Aorta (tissue), 5 donors: Measurements from ENCODE around the gene SURF4. TPM values are rescaled to one million over a fixed set of nuclear protein-coding genes. Genes with fewer than 3 reads are reported as not detected.
"Not testable (repeated sequence)": the region's sequence is repeated elsewhere in the genome, so short reads cannot be mapped to it uniquely, and the experiment has no call there.

Experiments used
- ATAC-seq: fragments of 200-7000 bp; cut with Tn5 transposase; one replicate; pipeline ENCODE4 v1.9.1; 2022; ENCODE audit warnings: moderate library complexity; ENCODE audit not compliant: low FRiP score
- DNase-seq, 2 donors: peaks; one replicate each; pipeline ENCODE4 v3.0.0-alpha.2; 2020
- H3K27ac ChIP-seq, 2 donors: one replicate each; pipeline ENCODE4 v1.5.1; 2013; ENCODE audit warnings: low read length in 2 of 2, mild to moderate bottlenecking in 2 of 2, moderate library complexity in 2 of 2, control low read depth in 1 of 2, inconsistent platforms in 1 of 2, low read depth in 1 of 2
- H3K27me3 ChIP-seq, 2 donors: one replicate each; pipeline ENCODE4 v1.6.1; 2013; ENCODE audit warnings: control low read depth in 1 of 2, low read length in 1 of 2, mild to moderate bottlenecking in 1 of 2, moderate library complexity in 1 of 2; ENCODE audit not compliant: insufficient read depth in 2 of 2, control insufficient read depth in 1 of 2
- H3K36me3 ChIP-seq, 2 donors: one replicate each; pipeline ENCODE4 v1.6.1; 2013; ENCODE audit warnings: control low read depth in 1 of 2, low read length in 1 of 2, mild to moderate bottlenecking in 1 of 2; ENCODE audit not compliant: insufficient read depth in 2 of 2, control insufficient read depth in 1 of 2
- H3K4me1 ChIP-seq, 2 donors: one replicate each; pipeline ENCODE4 v1.6.1; 2013; ENCODE audit warnings: low read length in 2 of 2, control low read depth in 1 of 2, mild to moderate bottlenecking in 1 of 2, moderate library complexity in 1 of 2; ENCODE audit not compliant: insufficient read depth in 2 of 2, control insufficient read depth in 1 of 2
- H3K4me3 ChIP-seq, 2 donors: one replicate each; pipeline ENCODE4 v1.5.1; 2013; ENCODE audit warnings: low read length in 2 of 2, control low read depth in 1 of 2, mild to moderate bottlenecking in 1 of 2
- H3K9me3 ChIP-seq: one replicate; pipeline ENCODE4 v1.6.1; 2013; ENCODE audit warnings: mild to moderate bottlenecking, low read length; ENCODE audit not compliant: control insufficient read depth
- WGBS, 2 donors: extraction: QIAGEN DNeasy Blood & Tissue Kit; methylation state at CpG; one replicate each; pipeline ENCODE4 v1.1.7; 2013; 5-methylcytosine and 5-hydroxymethylcytosine counted together
- intact Hi-C, 2 donors: fragments of 100-400 bp; cut with DNase I; formaldehyde crosslinking; loops; one replicate each; pipeline versions ENCODE4 v1.14.2 to v1.15.0; 2022
- polyA plus RNA-seq, 2 donors: library from polyadenylated mRNA; stranded (reverse); fragments of 200-250 nt; gene quantifications; one replicate each; pipeline ENCODE4 v1.2.3, GENCODE V29; 2013
- total RNA-seq, 2 donors: library from RNA; stranded (reverse); fragmentation: NEBNext Ultra II Directional; extraction: Animal tissue kit (Norgen Biotek cat#: 25700); gene quantifications; one replicate each; pipeline ENCODE4 v1.2.1, GENCODE V29; 2021
- donor health status: healthy with polysubstance abuse.
- donor health status: Bipolar disorder and iron deficiency.
- donor health status: DM: no; HTN: no; CAD: no.
- donor health status: DM: no; HTN: no; CAD: no.
- donor health status: DM: yes; HTN: yes; CAD: no.

Gene SURF4
- total and polyA plus RNA-seq, 4 donors: 42.3 to 123 (median 92.7) TPM

GRCh38 chr9:133341369-133342068 lies 34.3 kb downstream of the SURF4 start:
- Histone ChIP-seq H3K27ac (no peak overlapping the region), H3K4me1 (peaks cover 0 to 2% of the 10 kb centered on the region in 2 donors), H3K9me3 (no peaks in the 10 kb centered on the region), H3K4me3 (no peak overlapping the region), H3K27me3 (no peaks in the 10 kb centered on the region), H3K36me3 (no peaks in the 10 kb centered on the region)
- peak in 1 of 2 donors; percentile 88 for DNase-seq
- peak; percentile 34 for ATAC-seq
- intact Hi-C loops: loop anchor here in 1 of 2 donors (10.0 kb wide), 1 partner anchor 673 kb away; no protein-coding TSS in a partner anchor
- 84 to 90% methylated on average over 15 of the region's 15 CpGs for WGBS, 2 donors

- Histone ChIP-seq H3K36me3 (no peaks in the 10 kb centered on the region), H3K9me3 (no peaks in the 10 kb centered on the region), H3K27me3 (no peaks in the 10 kb centered on the region), H3K4me1 (no peaks in the 10 kb centered on the region), H3K27ac (no peak overlapping the region), H3K4me3 (no peak overlapping the region)
- WGBS, 2 donors: 79 to 83% methylated on average over 13 of the region's 13 CpGs
- DNase-seq (no peak), ATAC-seq (no peak)
- intact Hi-C loops: loop anchor here in 1 of 2 donors (10.0 kb wide), 1 partner anchor 674 kb away; no protein-coding TSS in a partner anchor
Measured at GRCh38 chr9:133340916-133341315, 34.9 kb downstream of the SURF4 start.

GRCh38 chr9:133340256-133340655 lies 35.6 kb downstream of the SURF4 start:
- Histone ChIP-seq H3K4me3 (no peak overlapping the region), H3K9me3 (no peaks in the 10 kb centered on the region), H3K36me3 (no peaks in the 10 kb centered on the region), H3K27ac (no peak overlapping the region), H3K4me1 (no peaks in the 10 kb centered on the region), H3K27me3 (no peaks in the 10 kb centered on the region)
- WGBS, 2 donors: 82 to 86% methylated on average over 3 of the region's 3 CpGs
- DNase-seq (peak in 1 of 2 donors; percentile 20), ATAC-seq (no peak)
- intact Hi-C loops: loop anchor here in 1 of 2 donors (10.0 kb wide), 1 partner anchor 675 kb away; no protein-coding TSS in a partner anchor

- Histone ChIP-seq H3K9me3 (no peaks in the 10 kb centered on the region), H3K27ac (no peak overlapping the region), H3K36me3 (no peaks in the 10 kb centered on the region), H3K4me1 (no peaks in the 10 kb centered on the region), H3K4me3 (no peak overlapping the region), H3K27me3 (no peaks in the 10 kb centered on the region)
- intact Hi-C loops: loop anchor here in 1 of 2 donors (5.0 to 10.0 kb wide), 2 partner anchors 38 to 675 kb away; partner anchors contain the start of genes STKLD1 and SURF4
- DNase-seq: no peak
- WGBS, 2 donors: 76 to 78% methylated on average over 5 of the region's 5 CpGs
- no peak for ATAC-seq
Measured at GRCh38 chr9:133339641-133340040, 36.2 kb downstream of the SURF4 start.

GRCh38 chr9:133335924-133336811 lies 39.7 kb downstream of the SURF4 start, which contains the start of gene SURF6:
Gene SURF6 (minus strand): TSS chr9:133336188. CDS start chr9:133336132, 56 bp downstream.
- H3K4me1 ChIP-seq: no peaks in the 10 kb centered on the region
- H3K27me3 ChIP-seq: no peaks in the 10 kb centered on the region
- no peaks in the 10 kb centered on the region for H3K9me3 ChIP-seq
- peaks cover 0 to 5% of the 10 kb centered on the region in 2 donors for H3K36me3 ChIP-seq
- peak within 1 kb of the TSS in 1 of 2 donors; percentile 31 for H3K27ac ChIP-seq
- peak within 1 kb of the TSS; percentile 51 to 72 for H3K4me3 ChIP-seq
- DNase-seq: peak; percentile 94 to 98
- WGBS, 2 donors: 1 to 3% methylated on average over 65 to 70 of the region's 70 CpGs
- ATAC-seq: peak; percentile 93
- intact Hi-C loops: loop anchor here in 1 of 2 donors (5.0 kb wide), 1 partner anchor 41 kb away; the partner anchor contains the start of genes STKLD1 and SURF4

- H3K27ac ChIP-seq, H3K36me3 ChIP-seq, H3K4me1 ChIP-seq, H3K9me3 ChIP-seq, H3K27me3 ChIP-seq, ATAC-seq: not testable (repeated sequence)
- WGBS, 2 donors: 83% methylated on average over 11 of the region's 11 CpGs
- intact Hi-C loops: loop anchor here in 1 of 2 donors (5.0 kb wide), 1 partner anchor 42 kb away; the partner anchor contains the start of genes STKLD1 and SURF4
- peak overlapping the region in 1 of 2 donors; percentile 72 for H3K4me3 ChIP-seq
- peak; percentile 17 to 26 for DNase-seq
Measured at GRCh38 chr9:133334888-133335287, 41.0 kb downstream of the SURF4 start.

GRCh38 chr9:133334161-133334560 lies 41.7 kb downstream of the SURF4 start:
- DNase-seq (peak; percentile 34 to 38), ATAC-seq (no peak)
- Histone ChIP-seq H3K4me3 (no peak overlapping the region), H3K36me3 (peaks cover 0 to 6% of the 10 kb centered on the region in 2 donors), H3K9me3 (no peaks in the 10 kb centered on the region), H3K4me1 (no peaks in the 10 kb centered on the region), H3K27ac (no peak overlapping the region), H3K27me3 (no peaks in the 10 kb centered on the region)
- intact Hi-C loops: no loop called here
- 91 to 92% methylated on average over 6 of the region's 6 CpGs for WGBS, 2 donors

- no peak overlapping the region for H3K27ac ChIP-seq
- no peak overlapping the region for H3K4me3 ChIP-seq
- DNase-seq (peak; percentile 30 to 43), ATAC-seq (no peak)
- no peaks in the 10 kb centered on the region for H3K9me3 ChIP-seq
- 90 to 94% methylated on average over 10 of the region's 10 CpGs for WGBS, 2 donors
- peaks cover 0 to 6% of the 10 kb centered on the region in 2 donors for H3K36me3 ChIP-seq
- intact Hi-C loops: no loop called here
- H3K27me3 ChIP-seq: no peaks in the 10 kb centered on the region
- H3K4me1 ChIP-seq: no peaks in the 10 kb centered on the region
Measured at GRCh38 chr9:133333566-133333965, 42.3 kb downstream of the SURF4 start.
